Endodermal cell (in vitro differentiated cells): ENCODE data around the gene STAG3. TPM values are rescaled to one million over a fixed set of nuclear protein-coding genes. Genes with fewer than 3 reads are reported as not detected.
A peak's percentile ranks its signal among the peaks of the same experiment; 100 is the strongest.
"Not testable (repeated sequence)": the region's sequence is repeated elsewhere in the genome, so short reads cannot be mapped to it uniquely, and the experiment has no call there.

ENCODE experiments used
- DNase-seq: peaks from one replicate; pipeline ENCODE4 v3.0.0-alpha.2; 2017
- H3K27ac ChIP-seq: 2 replicates; pipeline ENCODE4 v1.5.1; 2013; ENCODE audit warnings: mild to moderate bottlenecking, low read depth, low read length, moderate library complexity
- H3K27me3 ChIP-seq: 2 replicates; pipeline ENCODE4 v1.6.1; 2013; ENCODE audit warnings: mild to moderate bottlenecking, low read length, moderate library complexity; ENCODE audit not compliant: insufficient read depth, control insufficient read depth, poor library complexity, severe bottlenecking
- H3K36me3 ChIP-seq: 2 replicates; pipeline ENCODE4 v1.7.0; 2013; ENCODE audit warnings: mild to moderate bottlenecking, low read length, moderate library complexity; ENCODE audit not compliant: control insufficient read depth, insufficient read depth
- H3K4me1 ChIP-seq: one replicate; pipeline ENCODE4 v1.7.0; 2013; ENCODE audit warnings: low read length; ENCODE audit not compliant: control insufficient read depth, insufficient read depth
- H3K4me3 ChIP-seq: 2 replicates; pipeline ENCODE4 v1.5.1; 2013; ENCODE audit warnings: mild to moderate bottlenecking, low read length, moderate library complexity
- H3K9ac ChIP-seq: 2 replicates; pipeline ENCODE4 v1.6.1; 2013; ENCODE audit warnings: mild to moderate bottlenecking, low read length, moderate library complexity; ENCODE audit not compliant: poor library complexity, severe bottlenecking; ENCODE audit errors: extremely low read depth
- H3K9me3 ChIP-seq: 2 replicates; pipeline ENCODE4 v1.6.1; 2013; ENCODE audit warnings: mild to moderate bottlenecking, low read length, moderate library complexity; ENCODE audit not compliant: control insufficient read depth
- H3K27ac Mint-ChIP-seq: 2 replicates; pipeline ENCODE4 v1.8.0; 2020; ENCODE audit warnings: mixed read lengths
- H3K27me3 Mint-ChIP-seq: 2 replicates; pipeline ENCODE4 v1.8.0; 2021; ENCODE audit warnings: mild to moderate bottlenecking, mixed read lengths; ENCODE audit not compliant: insufficient read depth
- H3K36me3 Mint-ChIP-seq: 2 replicates; pipeline ENCODE4 v1.8.0; 2020; ENCODE audit warnings: low read depth, mixed read lengths
- H3K4me1 Mint-ChIP-seq: 2 replicates; pipeline ENCODE4 v1.8.0; 2020; ENCODE audit warnings: mixed read lengths
- H3K4me3 Mint-ChIP-seq: 2 replicates; pipeline ENCODE4 v1.8.0; 2020; ENCODE audit warnings: mild to moderate bottlenecking, moderate library complexity, mixed read lengths
- H3K9me3 Mint-ChIP-seq: 2 replicates; pipeline ENCODE4 v1.8.0; 2020; ENCODE audit warnings: mild to moderate bottlenecking, mixed read lengths
- WGBS, 2 experiments: methylation state at CpG; one replicate each; pipeline versions ENCODE4 v1.1.5 to v1.1.7; 2013; ENCODE audit warnings: missing lambda C conversion rate in 2 of 2, mixed read lengths in 1 of 2; ENCODE audit not compliant: insufficient coverage in 1 of 2, insufficient read length in 1 of 2; 5-methylcytosine and 5-hydroxymethylcytosine counted together
- total RNA-seq, 2 donors: library from RNA; stranded (reverse); fragmentation: NEBNext Ultra II Directional in 1 of 2; extraction: Animal tissue kit (Norgen Biotek cat#: 25700) in 1 of 2; gene quantifications; 2 replicates in 1 of 2; 3 replicates in 1 of 2; pipeline ENCODE4 v1.2.1, GENCODE V29; 2021
- TF ChIP-seq, protein P1 (sequence below): fragments of 200-600 bp; sonication (generic); conservative IDR thresholded peaks from 2 replicates; pipeline ENCODE4 v1.5.0; 2021; ENCODE audit warnings: antibody characterized with exemption, mild to moderate bottlenecking

The STAG3 gene
- total RNA-seq, 2 donors from 2014 or later: 1.2 to 3.3 TPM

DNA sequence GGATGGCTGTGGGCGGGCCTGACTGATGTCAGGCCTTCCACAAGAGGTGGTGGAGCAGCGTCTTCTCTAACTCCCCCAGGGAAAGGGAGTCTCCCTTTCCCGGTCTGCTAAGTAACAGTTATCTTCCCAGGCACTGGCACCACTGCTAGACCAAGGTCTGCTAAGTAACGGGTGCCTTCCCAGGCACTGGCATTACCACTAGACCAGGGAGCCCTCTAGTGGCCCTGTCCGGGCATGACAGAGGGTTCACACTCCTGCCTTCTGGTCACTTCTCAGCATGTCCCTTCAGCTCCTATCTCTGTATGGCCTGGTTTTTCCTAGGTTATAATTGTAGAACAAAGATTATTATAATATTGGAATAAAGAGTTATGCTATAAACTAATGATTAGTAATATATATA is 40.2 kb downstream of the STAG3 start:
- TF ChIP-seq, protein P1, sequence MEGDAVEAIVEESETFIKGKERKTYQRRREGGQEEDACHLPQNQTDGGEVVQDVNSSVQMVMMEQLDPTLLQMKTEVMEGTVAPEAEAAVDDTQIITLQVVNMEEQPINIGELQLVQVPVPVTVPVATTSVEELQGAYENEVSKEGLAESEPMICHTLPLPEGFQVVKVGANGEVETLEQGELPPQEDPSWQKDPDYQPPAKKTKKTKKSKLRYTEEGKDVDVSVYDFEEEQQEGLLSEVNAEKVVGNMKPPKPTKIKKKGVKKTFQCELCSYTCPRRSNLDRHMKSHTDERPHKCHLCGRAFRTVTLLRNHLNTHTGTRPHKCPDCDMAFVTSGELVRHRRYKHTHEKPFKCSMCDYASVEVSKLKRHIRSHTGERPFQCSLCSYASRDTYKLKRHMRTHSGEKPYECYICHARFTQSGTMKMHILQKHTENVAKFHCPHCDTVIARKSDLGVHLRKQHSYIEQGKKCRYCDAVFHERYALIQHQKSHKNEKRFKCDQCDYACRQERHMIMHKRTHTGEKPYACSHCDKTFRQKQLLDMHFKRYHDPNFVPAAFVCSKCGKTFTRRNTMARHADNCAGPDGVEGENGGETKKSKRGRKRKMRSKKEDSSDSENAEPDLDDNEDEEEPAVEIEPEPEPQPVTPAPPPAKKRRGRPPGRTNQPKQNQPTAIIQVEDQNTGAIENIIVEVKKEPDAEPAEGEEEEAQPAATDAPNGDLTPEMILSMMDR: peak; percentile 67
- H3K4me3 ChIP-seq, DNase-seq, H3K27me3 Mint-ChIP-seq, H3K9me3 ChIP-seq, H3K4me1 ChIP-seq, H3K27ac ChIP-seq, H3K27ac Mint-ChIP-seq, H3K9ac ChIP-seq, H3K4me3 Mint-ChIP-seq, H3K27me3 ChIP-seq, H3K9me3 Mint-ChIP-seq: not testable (repeated sequence)
- peaks cover 15% of the 10 kb centered on the region for H3K36me3 ChIP-seq
- 0% methylated on average over 1 of the region's 5 CpGs; no CpG with 5 or more reads in 1 of the 2 experiments for WGBS, 2 experiments
- Mint-ChIP-seq H3K36me3 (peaks cover 17% of the 10 kb centered on the region), H3K4me1 (peaks cover 16% of the 10 kb centered on the region)

DNA sequence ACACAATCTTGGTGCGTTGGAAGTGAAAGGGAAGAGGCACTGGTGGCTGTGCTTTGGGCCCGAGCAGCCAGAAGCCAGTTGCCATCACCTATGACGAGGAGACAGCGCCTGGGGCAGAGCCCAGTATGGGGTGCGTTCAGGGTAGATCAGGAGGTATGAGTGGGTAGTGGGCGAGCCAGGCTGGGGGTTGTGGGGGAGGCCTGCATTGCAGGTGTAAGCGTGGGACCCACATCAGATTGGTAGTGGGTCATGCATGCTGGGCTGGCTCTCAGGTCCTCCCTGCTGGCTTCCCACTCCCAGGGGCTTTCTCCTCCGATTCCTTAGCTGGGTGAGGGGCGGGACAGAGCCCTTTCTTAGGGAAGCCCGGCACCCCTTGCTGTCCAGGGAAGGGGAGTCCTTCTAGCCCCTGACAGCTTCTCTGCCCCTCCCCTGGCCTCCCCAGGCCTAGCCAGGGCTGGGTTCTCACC is 41.6 kb downstream of the STAG3 start:
- no peak for DNase-seq
- no peak overlapping the region for H3K9ac ChIP-seq
- no peaks in the 10 kb centered on the region for H3K9me3 ChIP-seq
- peaks cover 2% of the 10 kb centered on the region for H3K27me3 Mint-ChIP-seq
- H3K4me1 Mint-ChIP-seq: peaks cover 8% of the 10 kb centered on the region
- peaks cover 29% of the 10 kb centered on the region for H3K36me3 Mint-ChIP-seq
- no peak overlapping the region for H3K27ac Mint-ChIP-seq
- H3K36me3 ChIP-seq: peaks cover 19% of the 10 kb centered on the region
- H3K4me3 ChIP-seq: no peak overlapping the region
- 96 to 97% methylated on average over 6 to 10 of the region's 10 CpGs for WGBS, 2 experiments
- H3K9me3 Mint-ChIP-seq: no peaks in the 10 kb centered on the region
- H3K27me3 ChIP-seq: no peaks in the 10 kb centered on the region
- H3K4me1 ChIP-seq: no peaks in the 10 kb centered on the region
- H3K27ac ChIP-seq: no peak overlapping the region
- no peak overlapping the region for H3K4me3 Mint-ChIP-seq
- TF ChIP-seq, protein P1: no peak

DNA sequence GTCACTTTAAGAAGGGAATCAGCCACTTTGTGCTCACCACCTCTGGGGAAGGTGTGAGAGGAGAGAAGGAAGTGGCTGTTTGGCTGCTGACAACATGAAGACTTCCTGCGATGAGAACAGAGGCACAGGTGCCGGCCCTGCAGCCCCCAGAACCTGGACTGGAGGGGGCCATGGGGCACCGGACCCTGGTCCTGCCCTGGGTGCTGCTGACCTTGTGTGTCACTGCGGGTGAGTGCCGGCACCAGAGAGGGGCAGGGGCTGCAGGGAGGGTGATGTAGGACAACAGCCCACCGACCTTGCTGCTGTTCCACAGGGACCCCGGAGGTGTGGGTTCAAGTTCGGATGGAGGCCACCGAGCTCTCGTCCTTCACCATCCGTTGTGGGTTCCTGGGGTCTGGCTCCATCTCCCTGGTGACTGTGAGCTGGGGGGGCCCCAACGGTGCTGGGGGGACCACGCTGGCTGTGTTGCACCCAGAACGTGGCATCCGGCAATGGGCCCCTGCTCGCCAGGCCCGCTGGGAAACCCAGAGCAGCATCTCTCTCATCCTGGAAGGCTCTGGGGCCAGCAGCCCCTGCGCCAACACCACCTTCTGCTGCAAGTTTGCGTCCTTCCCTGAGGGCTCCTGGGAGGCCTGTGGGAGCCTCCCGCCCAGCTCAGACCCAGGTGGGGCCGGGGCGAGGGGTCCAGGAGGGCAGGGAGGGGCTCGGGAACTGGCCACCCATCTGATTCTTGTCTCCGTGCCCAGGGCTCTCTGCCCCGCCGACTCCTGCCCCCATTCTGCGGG is 42.3 kb downstream of the STAG3 start, which contains the start of gene PVRIG:
PVRIG (plus strand) TSS at position 149 of the 785 bp plus-strand sequence; CDS start at position 171, 22 bp downstream.
- H3K36me3 Mint-ChIP-seq: peaks cover 36% of the 10 kb centered on the region
- not testable (repeated sequence) for H3K4me3 Mint-ChIP-seq, H3K4me1 Mint-ChIP-seq, H3K27ac Mint-ChIP-seq, H3K4me3 ChIP-seq, H3K27me3 Mint-ChIP-seq, H3K9me3 Mint-ChIP-seq, H3K27ac ChIP-seq, H3K9me3 ChIP-seq, H3K9ac ChIP-seq, H3K27me3 ChIP-seq, H3K4me1 ChIP-seq, DNase-seq
- H3K36me3 ChIP-seq: peaks cover 23% of the 10 kb centered on the region
- WGBS, 2 experiments: 90 to 95% methylated on average over 11 to 25 of the region's 27 CpGs
